NCI-H1417 (cell line): ENCODE data around the gene EPHB2.
"Not testable (repeated sequence)": the region's sequence is repeated elsewhere in the genome, so short reads cannot be mapped to it uniquely, and the experiment has no call there.

Experiments used
- DNase-seq, 3 experiments: peaks; one replicate each; lab custom pipeline; 2025; lab: John Stamatoyannopoulos, UW

The EPHB2 gene

GRCh38 chr1:22915231-22915630 is 204.6 kb downstream of the EPHB2 start:
- no peak for DNase-seq

- peak in 2 of 3 experiments; percentile 54 to 71 for DNase-seq
Observed at GRCh38 chr1:22915816-22916470, 205.3 kb downstream of the EPHB2 start.

GRCh38 chr1:22916471-22916820 is 205.8 kb downstream of the EPHB2 start:
- peak; percentile 29 to 85 (median 71) for DNase-seq

- no peak for DNase-seq
Observed at GRCh38 chr1:22917989-22918388, 207.3 kb downstream of the EPHB2 start.

- DNase-seq: no peak
Observed at GRCh38 chr1:22918644-22919043, 208.0 kb downstream of the EPHB2 start.

GRCh38 chr1:22919341-22920025 is 208.8 kb downstream of the EPHB2 start:
- no peak for DNase-seq

GRCh38 chr1:22920026-22920733 is 209.5 kb downstream of the EPHB2 start:
- DNase-seq: no peak

- DNase-seq: no peak
Observed at GRCh38 chr1:22920734-22921451, 210.3 kb downstream of the EPHB2 start.

- no peak for DNase-seq
Observed at GRCh38 chr1:22921452-22922126, 210.9 kb downstream of the EPHB2 start.

- DNase-seq: no peak
Observed at GRCh38 chr1:22922640-22923039, 212.0 kb downstream of the EPHB2 start.

- DNase-seq: no peak
Observed at GRCh38 chr1:22925111-22925510, 214.5 kb downstream of the EPHB2 start.

GRCh38 chr1:22930240-22930912 is 219.7 kb downstream of the EPHB2 start:
- DNase-seq: peak; percentile 17 to 62 (median 23)

- no peak for DNase-seq
Observed at GRCh38 chr1:22932803-22933470, 222.3 kb downstream of the EPHB2 start.

- DNase-seq: no peak
Observed at GRCh38 chr1:22935433-22935832, 224.8 kb downstream of the EPHB2 start.

GRCh38 chr1:22936681-22937080 is 226.0 kb downstream of the EPHB2 start:
- no peak for DNase-seq

GRCh38 chr1:22941257-22941656 is 230.6 kb downstream of the EPHB2 start:
- DNase-seq: no peak

- DNase-seq: no peak
Observed at GRCh38 chr1:22944346-22945055, 233.9 kb downstream of the EPHB2 start.

GRCh38 chr1:22945171-22945570 is 234.5 kb downstream of the EPHB2 start:
- not testable (repeated sequence) for DNase-seq

- no peak for DNase-seq
Observed at GRCh38 chr1:22949822-22950331, 239.2 kb downstream of the EPHB2 start.

GRCh38 chr1:22951796-22952195 is 241.2 kb downstream of the EPHB2 start:
- no peak for DNase-seq
